ENCODE results near the gene GABRB3.

GABRB3 gene

DNA sequence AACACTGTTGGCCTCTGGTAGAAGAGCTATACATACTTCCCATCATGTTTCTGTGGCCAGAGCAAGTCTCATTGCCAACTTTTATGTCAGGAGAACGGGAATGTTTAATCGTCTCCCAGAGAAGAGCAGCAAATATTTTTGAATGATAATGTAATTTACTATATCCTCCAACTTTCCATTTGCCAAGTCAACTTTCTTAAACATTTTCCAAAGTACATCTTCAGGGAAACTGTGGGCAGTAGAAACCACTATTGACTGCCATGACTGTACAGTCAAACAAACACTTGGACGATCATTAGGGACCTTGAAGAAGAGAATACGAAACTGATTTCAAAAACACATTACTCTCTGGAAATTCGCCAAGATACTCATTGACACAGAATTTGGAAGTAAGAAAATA lies 201.5 kb downstream of the GABRB3 start:
- H3K4me3 ChIP-seq = no peak overlapping the region
- TF ChIP-seq, protein P1, sequence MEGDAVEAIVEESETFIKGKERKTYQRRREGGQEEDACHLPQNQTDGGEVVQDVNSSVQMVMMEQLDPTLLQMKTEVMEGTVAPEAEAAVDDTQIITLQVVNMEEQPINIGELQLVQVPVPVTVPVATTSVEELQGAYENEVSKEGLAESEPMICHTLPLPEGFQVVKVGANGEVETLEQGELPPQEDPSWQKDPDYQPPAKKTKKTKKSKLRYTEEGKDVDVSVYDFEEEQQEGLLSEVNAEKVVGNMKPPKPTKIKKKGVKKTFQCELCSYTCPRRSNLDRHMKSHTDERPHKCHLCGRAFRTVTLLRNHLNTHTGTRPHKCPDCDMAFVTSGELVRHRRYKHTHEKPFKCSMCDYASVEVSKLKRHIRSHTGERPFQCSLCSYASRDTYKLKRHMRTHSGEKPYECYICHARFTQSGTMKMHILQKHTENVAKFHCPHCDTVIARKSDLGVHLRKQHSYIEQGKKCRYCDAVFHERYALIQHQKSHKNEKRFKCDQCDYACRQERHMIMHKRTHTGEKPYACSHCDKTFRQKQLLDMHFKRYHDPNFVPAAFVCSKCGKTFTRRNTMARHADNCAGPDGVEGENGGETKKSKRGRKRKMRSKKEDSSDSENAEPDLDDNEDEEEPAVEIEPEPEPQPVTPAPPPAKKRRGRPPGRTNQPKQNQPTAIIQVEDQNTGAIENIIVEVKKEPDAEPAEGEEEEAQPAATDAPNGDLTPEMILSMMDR (IDR thresholded peaks at IDR 0.05) = no peak
- DNase-seq (ENCODE audit: low spot score) = no peak
- no peak overlapping the region for H3K27ac ChIP-seq

DNA sequence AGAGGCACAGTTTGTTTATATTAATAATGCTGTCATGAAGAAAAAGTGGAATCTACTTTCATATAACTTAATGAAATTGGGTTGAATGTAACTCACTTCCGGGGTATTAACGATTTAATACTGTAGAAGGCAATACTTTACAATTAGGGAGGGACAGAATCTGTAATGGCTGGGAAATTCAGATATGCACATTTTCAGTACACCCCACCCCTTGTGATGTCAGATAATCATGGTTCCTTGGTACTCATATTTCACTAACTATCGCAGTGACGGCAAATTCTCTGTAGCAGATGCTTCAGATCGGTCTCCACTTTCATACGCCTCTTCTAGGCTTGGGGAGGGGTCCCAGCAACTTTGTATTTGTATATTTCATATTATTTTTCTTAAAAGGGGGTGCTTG lies 207.3 kb downstream of the GABRB3 start:
- Histone ChIP-seq H3K4me3 (no peak overlapping the region), H3K27ac (no peak overlapping the region)
- TF ChIP-seq, protein P1 (IDR thresholded peaks at IDR 0.05) = no peak
- DNase-seq (ENCODE audit: low spot score) = no peak

DNA sequence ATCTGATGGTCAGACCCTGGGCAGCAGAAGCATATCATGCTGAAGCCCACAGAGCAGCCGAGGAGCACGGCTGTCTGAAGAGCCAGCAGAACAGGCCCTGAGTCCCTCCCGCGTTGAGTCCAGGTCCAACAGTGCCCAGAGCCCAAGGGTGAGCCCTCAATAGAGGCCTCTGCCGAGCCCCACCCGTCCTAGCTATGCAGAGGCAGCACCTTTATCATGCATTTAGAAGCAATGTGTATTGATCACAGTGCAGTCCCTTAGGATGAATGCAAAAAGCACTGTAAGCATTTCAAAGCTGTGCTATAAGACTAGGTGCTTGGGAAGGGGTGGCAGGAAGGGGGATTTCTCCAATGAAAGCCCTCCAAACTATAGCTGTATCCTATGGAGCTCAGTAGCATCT lies 208.5 kb downstream of the GABRB3 start:
- H3K27ac ChIP-seq = no peak overlapping the region
- no peak overlapping the region for H3K4me3 ChIP-seq
- no peak for DNase-seq (ENCODE audit: low spot score)
- TF ChIP-seq, protein P1 (IDR thresholded peaks at IDR 0.05) = no peak

DNA sequence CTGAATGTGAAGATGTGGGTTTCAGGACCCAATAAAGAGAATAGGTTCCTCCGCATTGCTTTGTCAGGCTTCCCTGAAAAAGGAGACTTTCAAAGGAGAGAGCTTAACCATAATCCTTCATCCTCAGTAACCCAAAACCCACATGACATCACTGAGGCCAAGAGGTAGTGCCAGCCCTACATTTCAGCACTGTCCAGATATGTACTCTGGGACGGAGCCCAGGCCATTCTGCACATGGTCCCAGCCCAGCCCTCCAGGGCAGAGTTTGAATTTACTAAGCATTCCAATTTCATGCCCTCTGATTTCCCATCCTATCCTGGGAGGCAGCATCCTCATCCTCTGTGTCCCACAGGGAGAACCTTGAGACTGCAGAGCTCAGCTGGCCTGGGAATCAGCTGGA lies 210.5 kb downstream of the GABRB3 start:
- TF ChIP-seq, protein P1 (IDR thresholded peaks at IDR 0.05) = no peak
- Histone ChIP-seq H3K27ac (no peak overlapping the region), H3K4me3 (no peak overlapping the region)
- no peak for DNase-seq (ENCODE audit: low spot score)

DNA sequence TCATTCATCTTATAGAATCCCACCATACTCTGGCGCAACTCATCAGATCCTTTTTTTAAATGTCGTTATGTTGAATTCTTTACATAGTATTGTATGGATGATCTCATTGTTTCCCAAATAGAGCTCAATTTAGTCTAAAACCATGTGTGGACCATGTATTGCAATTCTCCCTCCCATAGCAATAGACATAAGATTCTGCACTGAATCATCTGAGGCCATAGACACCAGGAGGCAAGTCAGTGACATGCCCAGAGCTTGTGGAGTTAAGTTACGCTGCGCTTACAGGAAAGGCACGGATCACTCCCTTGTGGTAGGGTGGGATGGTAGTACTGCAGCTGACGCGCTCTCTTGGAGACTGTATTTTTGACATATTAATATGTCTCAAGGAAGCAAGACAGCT lies 211.0 kb downstream of the GABRB3 start:
- Histone ChIP-seq H3K4me3 (no peak overlapping the region), H3K27ac (no peak overlapping the region)
- no peak for DNase-seq (ENCODE audit: low spot score)
- TF ChIP-seq, protein P1 (IDR thresholded peaks at IDR 0.05) = no peak

DNA sequence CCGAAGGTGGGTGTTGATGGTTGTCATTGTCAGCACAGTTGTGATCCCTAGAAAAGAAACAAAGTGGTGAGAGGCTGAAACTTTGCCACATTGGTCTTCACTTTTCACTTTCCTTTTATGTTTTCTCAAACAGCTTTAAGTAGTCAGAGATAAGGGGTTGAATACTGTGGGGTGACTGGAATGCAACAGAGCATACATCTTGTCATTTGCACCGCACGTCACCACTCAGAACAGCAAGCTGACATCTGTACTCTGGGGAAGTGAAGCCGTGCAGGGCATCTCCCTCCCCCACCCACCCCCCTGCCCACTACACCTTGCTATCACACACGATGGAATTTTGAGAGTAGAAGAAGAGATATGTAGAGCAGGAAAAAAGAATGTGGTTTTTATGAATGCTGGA lies 211.7 kb downstream of the GABRB3 start:
- no peak overlapping the region for H3K27ac ChIP-seq
- no peak for DNase-seq (ENCODE audit: low spot score)
- H3K4me3 ChIP-seq = no peak overlapping the region
- TF ChIP-seq, protein P1 (IDR thresholded peaks at IDR 0.05) = no peak

DNA sequence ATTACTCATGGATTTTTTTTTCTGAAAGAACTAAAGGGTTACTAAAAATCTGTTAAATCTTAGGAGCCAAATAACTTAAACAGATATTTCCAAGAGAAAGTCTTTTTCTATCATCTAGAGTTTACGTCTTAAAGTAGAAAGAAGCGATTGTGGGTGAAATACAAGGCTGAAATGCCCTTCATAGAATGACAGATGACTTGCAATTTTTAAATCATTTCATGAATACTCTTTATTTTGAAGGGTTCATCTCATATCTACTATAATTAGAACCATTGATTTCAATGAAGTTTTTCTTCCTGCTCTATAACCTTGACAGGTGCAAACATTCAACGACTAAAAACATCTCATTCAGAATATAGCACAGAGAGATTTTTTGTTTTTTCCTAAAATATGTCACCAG lies 217.0 kb downstream of the GABRB3 start:
- Histone ChIP-seq H3K27ac (no peak overlapping the region), H3K4me3 (no peak overlapping the region)
- no peak for DNase-seq (ENCODE audit: low spot score)
- TF ChIP-seq, protein P1 (IDR thresholded peaks at IDR 0.05) = no peak

All from coronary artery (tissue), 2 donors.